Spinal cord (tissue), 10 donors: ENCODE results near the gene TSSK2. TPM values are rescaled to one million over a fixed set of nuclear protein-coding genes. Genes with fewer than 3 reads are reported as not detected.

Experiments used
- DNase-seq, 6 donors: peaks; one replicate each; pipeline versions ENCODE4 v3.0.0 to v3.0.0-alpha.2; 2013 to 2015; ENCODE audit warnings: low spot score in 6 of 6, low read depth in 4 of 6
- H3K27ac ChIP-seq: one replicate; pipeline ENCODE4 v1.5.1; 2013; ENCODE audit warnings: low read depth, low read length, control low read depth
- H3K27me3 ChIP-seq: one replicate; pipeline ENCODE4 v1.6.1; 2013; ENCODE audit warnings: low read length; ENCODE audit not compliant: control insufficient read depth, insufficient read depth
- H3K36me3 ChIP-seq: one replicate; pipeline ENCODE4 v1.6.1; 2013; ENCODE audit warnings: low read length; ENCODE audit not compliant: control insufficient read depth, insufficient read depth
- H3K4me1 ChIP-seq: one replicate; pipeline ENCODE4 v1.6.1; 2013; ENCODE audit warnings: low read length; ENCODE audit not compliant: control insufficient read depth, insufficient read depth
- H3K4me3 ChIP-seq: one replicate; pipeline ENCODE4 v1.5.1; 2013; ENCODE audit warnings: low read depth, low read length, control low read depth
- H3K9me3 ChIP-seq: one replicate; pipeline ENCODE4 v1.6.1; 2013; ENCODE audit warnings: low read length; ENCODE audit not compliant: control insufficient read depth, insufficient read depth
- WGBS: methylation state at CpG from one replicate; pipeline ENCODE4 v1.1.5; 2013; ENCODE audit warnings: missing lambda C conversion rate; ENCODE audit not compliant: insufficient coverage; 5-methylcytosine and 5-hydroxymethylcytosine counted together
- polyA plus RNA-seq, 2 donors: library from polyadenylated mRNA; unstranded; fragments of 120-200 nt; gene quantifications; one replicate each; pipeline ENCODE4 v1.2.1, GENCODE V29; 2013; ENCODE audit not compliant: insufficient read length in 2 of 2
- total RNA-seq, 2 donors: library from RNA; depleted of rRNA in 1 of 2; stranded (reverse); fragments of 120-200 nt in 1 of 2; fragments of >200 nt in 1 of 2; gene quantifications; one replicate each; pipeline versions ENCODE4 v1.2.3 to v1.2.4, GENCODE V29; 2013 to 2014
- donor health status: healthy.

The TSSK2 gene
- total and polyA plus RNA-seq, 4 donors, result not detected

DNA sequence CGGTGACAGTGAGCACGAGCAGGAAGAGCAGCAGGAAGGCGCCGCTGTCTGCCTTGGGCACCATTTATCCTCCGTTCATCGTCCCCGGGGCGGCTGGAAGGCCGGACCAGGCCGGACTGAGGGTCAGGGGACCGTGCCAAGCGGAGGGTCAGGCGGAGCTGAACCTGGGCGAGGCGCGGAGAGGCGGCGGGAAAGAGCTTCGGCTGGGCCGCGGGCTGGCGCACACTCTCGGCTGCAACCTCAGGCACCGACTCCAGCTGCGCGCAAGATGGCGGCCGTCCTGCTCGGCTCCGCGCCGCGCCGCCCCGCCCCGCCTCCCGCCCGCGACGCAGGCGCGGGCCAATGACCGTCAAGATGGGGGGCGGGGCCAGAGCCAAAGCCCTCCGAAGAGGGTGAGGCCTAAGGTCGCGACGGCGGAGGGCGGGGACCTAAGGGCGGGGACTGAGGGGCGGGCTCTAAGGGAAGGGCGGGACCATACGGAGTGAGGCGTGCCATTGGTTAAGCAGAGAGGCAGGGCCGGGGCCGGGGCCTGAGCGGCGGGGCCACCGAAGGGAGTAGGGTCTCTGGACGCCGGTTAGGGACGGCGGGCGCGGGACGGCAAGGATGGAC, 8.9 kb upstream of the TSSK2 start, which contains the start of gene DGCR2:
DGCR2 (minus strand) TSS at position 270 of the 609 bp plus-strand sequence; CDS start at position 64, 206 bp downstream.
- H3K4me3 ChIP-seq, result peak within 1 kb of the TSS; percentile 80
- H3K27ac ChIP-seq, result peak within 1 kb of the TSS; percentile 89
- DNase-seq, result peak; percentile 87 to 99 (median 98)
- peaks cover 39% of the 10 kb centered on the region for H3K4me1 ChIP-seq
- H3K36me3 ChIP-seq, result peaks cover 14% of the 10 kb centered on the region
- H3K27me3 ChIP-seq, result no peaks in the 10 kb centered on the region
- WGBS, result under 1% methylated on average over 67 of the region's 67 CpGs
- no peaks in the 10 kb centered on the region for H3K9me3 ChIP-seq

DNA sequence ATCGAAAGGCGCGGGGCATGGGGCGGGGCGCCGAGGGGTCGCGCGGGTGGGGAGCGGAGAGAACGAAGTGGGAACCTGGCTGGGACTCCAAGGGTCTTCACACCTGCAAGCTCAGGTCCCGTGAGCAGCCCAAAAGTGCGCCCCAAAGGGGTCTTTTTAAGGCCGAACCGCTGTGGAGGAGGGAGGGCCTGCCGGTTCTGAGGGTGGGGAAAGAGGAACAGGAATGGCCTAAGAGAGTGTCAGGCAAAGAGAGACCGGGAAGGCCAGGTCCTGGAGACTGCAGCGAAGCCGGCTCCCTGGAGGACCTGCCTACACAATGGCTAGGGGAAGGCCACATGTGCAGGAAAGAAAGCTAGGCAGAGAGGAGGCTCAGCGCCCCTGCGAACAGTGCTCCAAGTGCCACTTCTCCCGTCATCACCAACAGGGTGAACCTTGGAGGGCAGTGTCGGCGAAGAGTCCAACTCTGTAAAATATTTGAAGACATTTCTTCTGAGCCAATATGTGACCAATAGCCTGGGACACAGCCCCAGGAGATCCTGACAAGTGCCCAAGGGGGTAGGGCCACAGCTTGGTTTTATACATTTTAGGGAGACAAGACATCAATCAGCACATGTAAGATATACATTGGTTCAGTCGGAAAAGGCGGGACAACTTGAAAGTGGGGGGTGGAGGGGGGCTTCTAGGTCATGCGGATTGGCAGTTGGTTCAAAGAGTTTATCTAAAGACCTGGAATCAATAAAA, 8.2 kb upstream of the TSSK2 start:
- peaks cover 34% of the 10 kb centered on the region for H3K4me1 ChIP-seq
- peak overlapping the region; percentile 51 for H3K4me3 ChIP-seq
- no peak for DNase-seq
- H3K27me3 ChIP-seq, result no peaks in the 10 kb centered on the region
- peak overlapping the region; percentile 40 for H3K27ac ChIP-seq
- peaks cover 12% of the 10 kb centered on the region for H3K36me3 ChIP-seq
- no peaks in the 10 kb centered on the region for H3K9me3 ChIP-seq
- 12% methylated on average over 27 of the region's 27 CpGs for whole genome bisulfite sequencing

GRCh38 chr22:19123936-19124335, 7.2 kb upstream of the TSSK2 start:
- DNase-seq, result no peak
- Histone ChIP-seq H3K9me3 (no peaks in the 10 kb centered on the region), H3K36me3 (peaks cover 8% of the 10 kb centered on the region), H3K27me3 (no peaks in the 10 kb centered on the region), H3K27ac (no peak overlapping the region), H3K4me3 (no peak overlapping the region), H3K4me1 (peaks cover 28% of the 10 kb centered on the region)
- WGBS, result 95% methylated on average over 4 of the region's 4 CpGs

- Histone ChIP-seq H3K4me3 (no peak overlapping the region), H3K36me3 (peaks cover 7% of the 10 kb centered on the region), H3K9me3 (no peaks in the 10 kb centered on the region), H3K27ac (no peak overlapping the region), H3K4me1 (peaks cover 24% of the 10 kb centered on the region), H3K27me3 (no peaks in the 10 kb centered on the region)
- 81% methylated on average over 4 of the region's 4 CpGs for WGBS
- DNase-seq, result no peak
These were observed 6.7 kb upstream of the TSSK2 start for GRCh38 chr22:19124377-19124776.

DNA sequence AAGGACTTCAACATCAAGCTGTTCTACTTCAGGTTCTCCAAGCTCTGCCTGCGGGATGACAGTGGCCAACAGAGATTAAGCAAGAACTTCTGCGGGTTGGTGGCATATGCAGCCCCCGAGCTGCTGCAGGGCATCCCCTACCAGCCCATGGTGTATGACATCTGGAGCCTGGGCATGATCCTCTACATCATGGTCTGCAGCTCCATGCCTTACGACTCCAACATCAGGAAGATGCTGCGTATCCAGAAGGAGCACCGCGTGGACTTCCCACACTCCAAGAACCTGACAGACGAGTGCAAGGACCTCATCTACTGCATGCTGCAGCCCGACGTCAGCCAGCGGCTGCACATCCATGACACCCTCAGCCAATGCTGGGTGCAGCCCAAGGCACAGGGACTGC, 6.1 kb upstream of the TSSK2 start:
- H3K4me1 ChIP-seq, result peaks cover 17% of the 10 kb centered on the region
- H3K9me3 ChIP-seq, result no peaks in the 10 kb centered on the region
- no peaks in the 10 kb centered on the region for H3K27me3 ChIP-seq
- no peak overlapping the region for H3K27ac ChIP-seq
- peaks cover 7% of the 10 kb centered on the region for H3K36me3 ChIP-seq
- 93% methylated on average over 11 of the region's 11 CpGs for WGBS
- no peak overlapping the region for H3K4me3 ChIP-seq
- no peak for DNase-seq

GRCh38 chr22:19125474-19126308, 5.4 kb upstream of the TSSK2 start:
- WGBS, result 85% methylated on average over 17 of the region's 21 CpGs
- DNase-seq, result no peak
- H3K36me3 ChIP-seq, result peaks cover 4% of the 10 kb centered on the region
- H3K4me3 ChIP-seq, result no peak overlapping the region
- no peaks in the 10 kb centered on the region for H3K9me3 ChIP-seq
- no peak overlapping the region for H3K27ac ChIP-seq
- H3K4me1 ChIP-seq, result peaks cover 10% of the 10 kb centered on the region
- H3K27me3 ChIP-seq, result no peaks in the 10 kb centered on the region

DNA sequence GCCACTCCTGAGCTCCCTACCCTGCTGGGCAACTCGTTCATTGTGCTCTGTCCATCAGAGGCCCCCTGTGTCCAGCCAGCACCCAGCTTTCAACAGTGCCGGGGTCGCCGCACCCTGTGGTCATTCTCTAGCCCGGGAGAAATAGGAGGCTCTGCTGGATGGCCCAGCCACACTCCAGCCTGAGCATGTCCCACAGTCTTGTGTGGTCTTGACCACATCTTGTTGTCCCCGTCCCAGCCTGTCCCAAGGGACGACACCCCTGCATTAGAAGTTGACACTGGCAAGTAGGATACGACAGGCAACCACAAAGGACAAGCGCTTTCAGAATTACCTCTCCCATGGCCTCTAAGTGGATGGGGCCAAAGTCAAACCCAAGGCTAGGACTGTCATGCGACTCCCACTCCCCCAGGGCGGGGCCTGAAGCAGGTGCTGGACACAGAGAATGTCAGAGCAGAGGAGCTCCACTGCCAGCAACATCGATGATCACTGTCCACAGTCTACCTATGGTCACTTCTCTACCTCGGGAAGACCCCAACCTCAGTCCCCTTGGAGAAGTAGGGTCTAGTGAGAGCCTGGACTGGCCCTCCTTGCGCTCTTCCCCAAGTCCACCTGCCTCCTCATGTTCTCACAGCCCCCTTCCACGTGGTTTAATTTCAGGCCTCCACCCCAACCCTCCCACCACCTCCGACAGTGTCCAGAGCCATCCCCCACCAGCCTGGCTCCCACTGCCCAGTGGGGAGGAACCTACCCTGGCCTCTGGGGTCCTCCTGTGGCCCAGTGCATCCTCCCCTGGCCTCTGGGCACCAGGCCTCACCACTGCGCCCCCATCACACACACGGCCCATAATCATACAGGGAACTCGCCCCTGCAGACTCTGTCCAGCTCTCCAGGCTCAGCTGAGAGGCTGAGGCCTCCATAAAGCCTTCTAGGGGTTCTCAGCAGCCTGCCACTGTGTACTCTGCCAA, 4.5 kb upstream of the TSSK2 start:
- no peak for DNase-seq
- Histone ChIP-seq H3K27me3 (no peaks in the 10 kb centered on the region), H3K36me3 (peaks cover 13% of the 10 kb centered on the region), H3K4me1 (peaks cover 6% of the 10 kb centered on the region), H3K27ac (no peak overlapping the region), H3K9me3 (no peaks in the 10 kb centered on the region), H3K4me3 (no peak overlapping the region)
- WGBS, result 89% methylated on average over 19 of the region's 19 CpGs

DNA sequence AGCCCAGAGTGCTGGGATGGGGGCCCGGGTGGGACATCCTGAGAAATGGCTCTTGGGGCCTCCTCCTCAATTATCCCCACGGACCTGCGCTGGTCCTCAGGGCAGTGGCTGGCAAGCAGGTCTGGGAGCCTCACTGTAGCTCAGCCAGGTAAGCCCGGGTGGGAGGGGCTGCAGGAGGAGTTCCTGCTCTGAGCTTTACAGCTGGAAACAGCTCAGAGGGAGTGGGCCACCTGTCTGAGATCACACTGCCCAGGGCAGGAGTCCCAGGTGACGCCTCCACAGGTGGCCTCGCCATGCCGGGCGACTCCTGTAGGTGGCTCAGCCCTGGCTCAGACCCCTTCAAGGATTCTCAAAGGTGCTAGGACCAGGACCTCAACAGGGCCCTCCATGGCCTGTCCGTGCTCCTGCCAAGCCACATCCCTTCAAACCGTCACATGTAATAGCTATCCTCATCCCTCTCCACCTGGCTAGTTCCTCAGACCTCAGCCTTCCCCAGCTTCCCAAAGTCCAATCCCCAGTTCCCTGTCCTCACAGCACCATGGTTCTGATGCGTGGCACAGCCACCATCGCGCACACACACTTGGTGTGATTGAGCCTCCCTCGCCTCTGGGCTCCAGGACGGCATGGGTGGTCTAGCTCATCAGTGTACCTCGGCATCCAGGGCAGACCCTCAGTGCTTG, 3.6 kb upstream of the TSSK2 start:
- no peaks in the 10 kb centered on the region for H3K27me3 ChIP-seq
- H3K4me3 ChIP-seq, result no peak overlapping the region
- peaks cover 6% of the 10 kb centered on the region for H3K4me1 ChIP-seq
- peaks cover 21% of the 10 kb centered on the region for H3K36me3 ChIP-seq
- H3K27ac ChIP-seq, result no peak overlapping the region
- H3K9me3 ChIP-seq, result no peaks in the 10 kb centered on the region
- 93% methylated on average over 16 of the region's 16 CpGs for WGBS
- no peak for DNase-seq
